SU-DHL-6 (cell line): Measurements from ENCODE around the gene LRPAP1.

Experiments
- CTCF ChIP-seq: fragments of 200-600 bp; sonication (generic); IDR thresholded peaks from one replicate; pipeline ENCODE4 v1.5.1; 2017; ENCODE audit warnings: antibody characterized with exemption, mild to moderate bottlenecking, low read length, moderate library complexity; ENCODE audit not compliant: insufficient read depth, poor library complexity, severe bottlenecking
- EZH2phosphoT487 ChIP-seq: fragments of 200-600 bp; sonication (generic), shearing (Covaris generic); conservative IDR thresholded peaks from 2 replicates; pipeline ENCODE4 v1.6.1; 2018; ENCODE audit warnings: mild to moderate bottlenecking, antibody characterized with exemption, low read length, moderate library complexity, mixed read lengths

GRCh38 chr4:3521621-3522325 lies 10.4 kb downstream of the LRPAP1 start:
- TF ChIP-seq CTCF: no peak
- TF ChIP-seq EZH2phosphoT487: no peak
